DND-41 (cell line): Measurements from ENCODE around the gene FREM2.

Source experiments
- ATAC-seq: fragments of 200-7000 bp; cut with Tn5 transposase; 3 replicates; pipeline ENCODE4 v1.9.1; 2021; ENCODE audit warnings: low read depth; ENCODE audit not compliant: insufficient read depth
- DNase-seq: peaks from one replicate; pipeline ENCODE4 v3.0.0-alpha.2; 2020
- H2AFZ ChIP-seq: 2 replicates; pipeline ENCODE4 v1.6.0; 2012; ENCODE audit warnings: low read depth, low read length
- H3K27ac ChIP-seq: 2 replicates; pipeline ENCODE4 v1.5.1; 2012; ENCODE audit warnings: low read length, inconsistent platforms
- H3K27me3 ChIP-seq: fragments of 200-600 bp; sonication (generic); 2 replicates; pipeline ENCODE4 v1.6.0; 2012; ENCODE audit warnings: low read length, mild to moderate bottlenecking, inconsistent platforms; ENCODE audit not compliant: insufficient read depth, poor library complexity
- H3K36me3 ChIP-seq: 2 replicates; pipeline ENCODE4 v1.5.1; 2012; ENCODE audit warnings: low read length, inconsistent platforms; ENCODE audit not compliant: insufficient read depth
- H3K4me1 ChIP-seq: 2 replicates; pipeline ENCODE4 v1.5.1; 2012; ENCODE audit warnings: mild to moderate bottlenecking, low read length; ENCODE audit not compliant: insufficient read depth
- H3K4me2 ChIP-seq: 2 replicates; pipeline ENCODE4 v1.6.0; 2012; ENCODE audit warnings: mild to moderate bottlenecking, moderate library complexity, low read length, inconsistent platforms; ENCODE audit not compliant: insufficient read depth
- H3K4me3 ChIP-seq, 2 experiments: fragments of 200-600 bp in 1 of 2; shearing (Covaris generic) in 1 of 2; 2 replicates each; pipeline ENCODE4 v1.5.1; 2012 to 2016; ENCODE audit warnings: inconsistent platforms in 2 of 2, low read length in 2 of 2, mild to moderate bottlenecking in 2 of 2, low read depth in 1 of 2, moderate library complexity in 1 of 2
- H3K79me2 ChIP-seq: 2 replicates; pipeline ENCODE4 v1.6.0; 2012; ENCODE audit warnings: low read length, inconsistent platforms; ENCODE audit not compliant: insufficient read depth
- H3K9ac ChIP-seq: 2 replicates; pipeline ENCODE4 v1.6.0; 2012; ENCODE audit warnings: low read depth, mild to moderate bottlenecking, inconsistent platforms, low read length, moderate library complexity
- H3K9me3 ChIP-seq: 2 replicates; pipeline ENCODE4 v1.5.1; 2012; ENCODE audit warnings: low read length, moderate library complexity, mild to moderate bottlenecking, inconsistent platforms; ENCODE audit not compliant: insufficient read depth, severe bottlenecking
- H4K20me1 ChIP-seq: 2 replicates; pipeline ENCODE4 v1.6.0; 2012; ENCODE audit warnings: low read length; ENCODE audit not compliant: insufficient read depth
- EZH2 ChIP-seq: IDR thresholded peaks from 3 replicates; pipeline ENCODE4 v1.6.1; 2012; ENCODE audit warnings: borderline replicate concordance, low read depth, mild to moderate bottlenecking, moderate library complexity, low read length, inconsistent platforms; ENCODE audit not compliant: severe bottlenecking
- TF ChIP-seq, protein P1 (sequence below): IDR thresholded peaks from 2 replicates; pipeline ENCODE4 v1.5.1; 2012; ENCODE audit warnings: borderline replicate concordance, low read length, moderate library complexity, mild to moderate bottlenecking; ENCODE audit not compliant: poor library complexity, severe bottlenecking; ENCODE audit errors: extremely low read depth

The FREM2 gene

DNA sequence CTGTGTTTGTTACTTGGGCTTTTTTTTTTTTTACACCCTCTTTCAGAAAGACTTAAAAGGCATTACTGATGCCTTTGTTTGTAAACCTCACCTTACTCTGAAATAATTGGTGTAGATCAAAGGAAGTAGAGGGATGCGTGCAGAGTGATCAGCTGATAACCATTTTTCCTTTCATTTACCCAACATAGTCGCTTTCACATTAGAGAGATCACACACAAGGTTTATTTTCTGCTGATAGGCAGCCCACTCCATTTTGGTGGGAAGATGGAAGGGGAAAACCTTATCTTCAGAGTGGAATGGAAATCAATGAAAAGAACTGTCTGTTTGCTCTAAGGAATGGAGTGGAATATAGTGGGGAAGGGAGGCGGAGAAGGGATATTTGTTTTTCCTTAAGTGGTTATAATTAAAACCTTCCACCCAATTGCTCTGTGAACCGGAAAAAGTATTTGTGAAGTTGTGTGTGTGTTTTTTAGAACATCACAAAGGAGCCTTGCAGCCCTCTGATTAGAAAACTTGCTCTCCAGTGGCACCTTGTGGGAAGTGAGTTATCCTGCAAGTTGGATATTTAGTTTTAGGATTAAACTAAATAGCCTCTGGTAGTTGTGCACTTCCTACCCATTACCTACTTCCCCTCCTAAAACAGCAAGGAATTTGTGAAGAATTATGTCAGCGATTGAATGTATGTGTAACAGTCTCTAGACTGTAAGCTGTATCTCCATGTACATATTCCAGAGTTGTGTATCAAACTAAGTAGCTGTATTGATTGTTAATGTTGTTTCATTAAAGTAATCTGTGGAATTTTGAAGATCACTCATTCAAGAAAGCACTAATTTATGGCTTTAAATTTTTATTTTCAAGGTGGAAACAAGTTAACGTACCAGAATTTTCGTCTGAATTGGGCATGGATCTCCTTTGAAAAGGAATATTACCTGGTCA, 76.8 kb downstream of the FREM2 start:
- H3K27ac ChIP-seq = no peak overlapping the region
- TF ChIP-seq, protein P1, sequence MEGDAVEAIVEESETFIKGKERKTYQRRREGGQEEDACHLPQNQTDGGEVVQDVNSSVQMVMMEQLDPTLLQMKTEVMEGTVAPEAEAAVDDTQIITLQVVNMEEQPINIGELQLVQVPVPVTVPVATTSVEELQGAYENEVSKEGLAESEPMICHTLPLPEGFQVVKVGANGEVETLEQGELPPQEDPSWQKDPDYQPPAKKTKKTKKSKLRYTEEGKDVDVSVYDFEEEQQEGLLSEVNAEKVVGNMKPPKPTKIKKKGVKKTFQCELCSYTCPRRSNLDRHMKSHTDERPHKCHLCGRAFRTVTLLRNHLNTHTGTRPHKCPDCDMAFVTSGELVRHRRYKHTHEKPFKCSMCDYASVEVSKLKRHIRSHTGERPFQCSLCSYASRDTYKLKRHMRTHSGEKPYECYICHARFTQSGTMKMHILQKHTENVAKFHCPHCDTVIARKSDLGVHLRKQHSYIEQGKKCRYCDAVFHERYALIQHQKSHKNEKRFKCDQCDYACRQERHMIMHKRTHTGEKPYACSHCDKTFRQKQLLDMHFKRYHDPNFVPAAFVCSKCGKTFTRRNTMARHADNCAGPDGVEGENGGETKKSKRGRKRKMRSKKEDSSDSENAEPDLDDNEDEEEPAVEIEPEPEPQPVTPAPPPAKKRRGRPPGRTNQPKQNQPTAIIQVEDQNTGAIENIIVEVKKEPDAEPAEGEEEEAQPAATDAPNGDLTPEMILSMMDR = peak; percentile 56
- TF ChIP-seq EZH2 = no peak
- DNase-seq = peak; percentile 4

DNA sequence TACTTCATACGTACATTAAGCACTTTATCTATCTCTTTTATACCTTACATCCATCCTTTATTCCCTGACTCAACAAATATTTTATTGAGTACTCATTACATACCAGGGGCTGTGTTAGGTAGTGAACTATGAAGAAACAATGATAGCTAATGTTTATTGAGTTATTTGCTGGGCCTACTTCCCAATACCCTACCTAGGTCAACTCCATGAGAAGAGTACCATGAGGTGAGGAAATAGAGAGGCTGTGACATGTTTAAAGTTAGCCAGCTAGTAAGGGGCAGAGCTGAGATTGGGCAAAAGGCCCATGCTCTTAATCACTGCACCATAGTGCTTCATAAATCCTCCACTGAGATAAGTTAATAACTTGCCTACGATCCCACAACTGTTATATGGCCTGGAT, 79.9 kb downstream of the FREM2 start:
- Histone ChIP-seq H3K4me2 (no peak overlapping the region), H3K9me3 (no peaks in the 10 kb centered on the region), H3K9ac (no peak overlapping the region), H3K27ac (no peak overlapping the region), H3K4me1 (no peaks in the 10 kb centered on the region), H4K20me1 (no peaks in the 10 kb centered on the region), H3K36me3 (no peaks in the 10 kb centered on the region), H3K27me3 (no peaks in the 10 kb centered on the region), H3K79me2 (no peaks in the 10 kb centered on the region), H3K4me3 (no peak overlapping the region), H2AFZ (no peak overlapping the region)
- DNase-seq (no peak), ATAC-seq (no peak)
- no peak for TF ChIP-seq EZH2
- TF ChIP-seq, protein P1 = no peak

More for the DNA sequence above, 76.8 kb downstream of the FREM2 start:
- Histone ChIP-seq H3K36me3 (no peaks in the 10 kb centered on the region), H3K79me2 (no peaks in the 10 kb centered on the region), H3K9ac (no peak overlapping the region), H3K4me2 (no peak overlapping the region), H3K4me3 (no peak overlapping the region), H3K4me1 (no peaks in the 10 kb centered on the region), H2AFZ (no peak overlapping the region), H3K9me3 (no peaks in the 10 kb centered on the region), H4K20me1 (no peaks in the 10 kb centered on the region), H3K27me3 (peaks cover 2% of the 10 kb centered on the region)
- ATAC-seq = peak; percentile 53; the same call in 1 of the 3 replicates

DNA sequence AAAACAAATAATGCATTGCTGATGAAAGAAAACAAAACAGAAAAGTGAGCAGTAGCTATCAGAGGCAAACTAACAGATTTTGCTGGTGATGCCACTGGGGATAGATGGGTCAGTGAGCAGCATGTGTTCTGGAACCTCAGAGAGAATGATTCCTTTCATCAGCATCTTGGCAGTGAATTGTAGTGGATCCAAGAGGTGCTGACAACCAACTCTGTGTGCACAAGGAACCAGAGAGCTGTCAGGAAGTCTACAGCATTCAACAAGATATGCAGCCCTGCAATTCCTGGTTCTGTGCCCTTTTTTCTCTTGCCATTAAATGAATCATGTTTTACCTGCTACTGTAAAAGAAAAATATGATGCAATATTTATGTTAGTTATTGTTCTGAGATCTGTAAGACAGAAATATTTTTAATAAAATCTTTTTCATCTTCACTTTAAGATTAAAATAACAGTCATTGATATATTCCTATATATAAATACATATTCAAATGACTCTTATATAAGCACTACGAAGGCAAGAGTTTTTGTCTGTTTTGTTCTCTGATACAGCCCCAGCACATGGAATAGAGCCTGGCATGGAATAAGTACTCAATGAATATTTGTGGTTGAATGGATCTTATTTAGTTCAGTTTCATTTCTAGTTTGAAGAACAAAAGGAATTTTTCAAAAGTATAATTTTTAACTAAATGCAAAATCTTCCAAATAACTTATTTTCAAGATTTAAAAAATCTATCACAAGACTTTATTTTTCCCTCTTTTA, 80.8 kb downstream of the FREM2 start:
- H3K4me2 ChIP-seq = no peak overlapping the region
- no peaks in the 10 kb centered on the region for H4K20me1 ChIP-seq
- ATAC-seq (no peak), DNase-seq (no peak)
- H3K4me1 ChIP-seq = no peaks in the 10 kb centered on the region
- no peaks in the 10 kb centered on the region for H3K27me3 ChIP-seq
- H2AFZ ChIP-seq = no peak overlapping the region
- H3K9me3 ChIP-seq = no peaks in the 10 kb centered on the region
- no peaks in the 10 kb centered on the region for H3K36me3 ChIP-seq
- no peak overlapping the region for H3K9ac ChIP-seq
- TF ChIP-seq EZH2 = no peak
- TF ChIP-seq, protein P1 = no peak
- no peak overlapping the region for H3K4me3 ChIP-seq
- H3K27ac ChIP-seq = no peak overlapping the region
- H3K79me2 ChIP-seq = no peaks in the 10 kb centered on the region
